Measurements from ENCODE around the gene SCAF4.
"Not testable (repeated sequence)": the region's sequence is repeated elsewhere in the genome, so short reads cannot be mapped to it uniquely, and the experiment has no call there.

DNA sequence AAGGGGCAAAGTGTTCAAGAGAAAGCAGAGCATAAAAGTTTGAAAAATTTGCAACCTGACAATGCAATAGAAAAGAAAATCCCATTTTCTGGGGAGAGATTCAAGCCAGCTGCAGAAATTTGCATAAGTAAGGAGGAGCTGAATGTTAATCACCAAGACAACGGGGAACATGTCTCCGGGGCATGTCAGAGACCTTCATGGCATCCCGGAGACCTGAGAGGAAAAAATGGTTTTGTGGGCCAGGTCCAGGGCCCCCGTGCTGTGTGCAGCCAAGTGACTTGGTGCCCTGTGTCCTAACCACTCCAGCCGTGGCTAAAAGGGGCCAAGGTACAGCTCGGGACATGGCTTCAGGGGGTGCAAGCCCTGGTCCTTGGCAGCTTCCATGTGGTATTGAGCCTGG, 33.9 kb upstream of the SCAF4 start:
- not testable (repeated sequence) for TF ChIP-seq CTCF (IDR thresholded peaks at IDR 0.05 in 8 of 11, conservative IDR thresholded peaks at IDR 0.05 in 3 of 11); POLR2AphosphoS5 (IDR thresholded peaks at IDR 0.05); POLR2A (IDR thresholded peaks at IDR 0.05)
